HCT116 (cell line): Measurements from ENCODE around the gene DDB1.

Source experiments
- CEBPB ChIP-seq: IDR thresholded peaks from 2 replicates; pipeline ENCODE4 v1.6.1; 2012; ENCODE audit warnings: low read depth
- CTCF ChIP-seq, 3 experiments: fragments of 200-600 bp in 1 of 3; sonication (generic) in 1 of 3; IDR thresholded peaks in 2 of 3; conservative IDR thresholded peaks in 1 of 3; 2 replicates each; pipeline ENCODE4 v1.5.1; 2012 to 2017; ENCODE audit warnings: low read depth in 2 of 3, low read length in 2 of 3, antibody characterized with exemption in 1 of 3, borderline replicate concordance in 1 of 3, control low read depth in 1 of 3, mild to moderate bottlenecking in 1 of 3, mixed read lengths in 1 of 3, mixed run types in 1 of 3, moderate library complexity in 1 of 3; ENCODE audit not compliant: insufficient read depth in 1 of 3
- EZH2phosphoT487 ChIP-seq: fragments of 200-600 bp; IDR thresholded peaks from 2 replicates; pipeline ENCODE4 v1.6.1; 2018; ENCODE audit warnings: antibody characterized with exemption, borderline replicate concordance
- POLR2A ChIP-seq: IDR thresholded peaks from 2 replicates; pipeline ENCODE4 v1.7.0; 2011; ENCODE audit warnings: borderline replicate concordance; ENCODE audit not compliant: insufficient read depth, insufficient read length; ENCODE audit errors: extremely low read depth
- SIN3A ChIP-seq: IDR thresholded peaks from 2 replicates; pipeline ENCODE4 v1.6.1; 2012; ENCODE audit warnings: low read depth
- TCF7L2 ChIP-seq: IDR thresholded peaks from 2 replicates; pipeline ENCODE4 v1.7.0; 2011; ENCODE audit warnings: borderline replicate concordance, inconsistent platforms; ENCODE audit not compliant: insufficient read depth, insufficient read length; ENCODE audit errors: extremely low read depth
- ZBTB33 ChIP-seq: IDR thresholded peaks from 2 replicates; pipeline ENCODE4 v1.6.1; 2011; ENCODE audit warnings: mild to moderate bottlenecking, low read length, moderate library complexity; ENCODE audit not compliant: insufficient replicate concordance; ENCODE audit errors: extremely low read depth
- TF ChIP-seq, protein P1 (sequence below): IDR thresholded peaks from 2 replicates; pipeline ENCODE4 v1.6.1; 2012
- TF ChIP-seq, protein P2 (sequence below): IDR thresholded peaks from 2 replicates; pipeline ENCODE4 v1.6.1; 2012; ENCODE audit warnings: low read depth

- no peak for TF ChIP-seq EZH2phosphoT487
- TF ChIP-seq POLR2A: no peak
- no peak for TF ChIP-seq CTCF (IDR thresholded peaks at IDR 0.05 in 2 of 3, conservative IDR thresholded peaks at IDR 0.05 in 1 of 3; ENCODE audit: borderline replicate concordance in 1 of 3, insufficient read depth in 1 of 3, low read depth in 2 of 3, low read length in 2 of 3)
- TF ChIP-seq, protein P1, sequence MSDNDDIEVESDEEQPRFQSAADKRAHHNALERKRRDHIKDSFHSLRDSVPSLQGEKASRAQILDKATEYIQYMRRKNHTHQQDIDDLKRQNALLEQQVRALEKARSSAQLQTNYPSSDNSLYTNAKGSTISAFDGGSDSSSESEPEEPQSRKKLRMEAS: no peak
- TF ChIP-seq TCF7L2: no peak
- TF ChIP-seq, protein P2, sequence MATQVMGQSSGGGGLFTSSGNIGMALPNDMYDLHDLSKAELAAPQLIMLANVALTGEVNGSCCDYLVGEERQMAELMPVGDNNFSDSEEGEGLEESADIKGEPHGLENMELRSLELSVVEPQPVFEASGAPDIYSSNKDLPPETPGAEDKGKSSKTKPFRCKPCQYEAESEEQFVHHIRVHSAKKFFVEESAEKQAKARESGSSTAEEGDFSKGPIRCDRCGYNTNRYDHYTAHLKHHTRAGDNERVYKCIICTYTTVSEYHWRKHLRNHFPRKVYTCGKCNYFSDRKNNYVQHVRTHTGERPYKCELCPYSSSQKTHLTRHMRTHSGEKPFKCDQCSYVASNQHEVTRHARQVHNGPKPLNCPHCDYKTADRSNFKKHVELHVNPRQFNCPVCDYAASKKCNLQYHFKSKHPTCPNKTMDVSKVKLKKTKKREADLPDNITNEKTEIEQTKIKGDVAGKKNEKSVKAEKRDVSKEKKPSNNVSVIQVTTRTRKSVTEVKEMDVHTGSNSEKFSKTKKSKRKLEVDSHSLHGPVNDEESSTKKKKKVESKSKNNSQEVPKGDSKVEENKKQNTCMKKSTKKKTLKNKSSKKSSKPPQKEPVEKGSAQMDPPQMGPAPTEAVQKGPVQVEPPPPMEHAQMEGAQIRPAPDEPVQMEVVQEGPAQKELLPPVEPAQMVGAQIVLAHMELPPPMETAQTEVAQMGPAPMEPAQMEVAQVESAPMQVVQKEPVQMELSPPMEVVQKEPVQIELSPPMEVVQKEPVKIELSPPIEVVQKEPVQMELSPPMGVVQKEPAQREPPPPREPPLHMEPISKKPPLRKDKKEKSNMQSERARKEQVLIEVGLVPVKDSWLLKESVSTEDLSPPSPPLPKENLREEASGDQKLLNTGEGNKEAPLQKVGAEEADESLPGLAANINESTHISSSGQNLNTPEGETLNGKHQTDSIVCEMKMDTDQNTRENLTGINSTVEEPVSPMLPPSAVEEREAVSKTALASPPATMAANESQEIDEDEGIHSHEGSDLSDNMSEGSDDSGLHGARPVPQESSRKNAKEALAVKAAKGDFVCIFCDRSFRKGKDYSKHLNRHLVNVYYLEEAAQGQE: no peak
- no peak for TF ChIP-seq CEBPB
- no peak for TF ChIP-seq ZBTB33
- TF ChIP-seq SIN3A: no peak
Observed at GRCh38 chr11:61265357-61265756, 67.5 kb downstream of the DDB1 start.
